Measurements from ENCODE around the gene NDUFS1.

GRCh38 chr2:206160125-206160806 lies 1.0 kb upstream of the NDUFS1 start:
- TF ChIP-seq GATA2 (IDR thresholded peaks at IDR 0.05; ENCODE audit: low read depth, low read length) (no peak), GATA3 (IDR thresholded peaks at IDR 0.05; ENCODE audit: low read depth, low read length) (no peak)
